Fibroblast of lung (primary cell): ENCODE results near the gene TAMALIN.

Experiments
- CTCF ChIP-seq, 2 donors: IDR thresholded peaks in 1 of 2; conservative IDR thresholded peaks in 1 of 2; 1 replicate in 1 of 2; 2 replicates in 1 of 2; pipeline ENCODE4 v1.5.1; 2011 to 2012; ENCODE audit warnings: low read length in 2 of 2, control low read depth in 1 of 2, inconsistent platforms in 1 of 2, low read depth in 1 of 2, mild to moderate bottlenecking in 1 of 2
- EZH2 ChIP-seq: IDR thresholded peaks from 2 replicates; pipeline ENCODE4 v1.5.1; 2012; ENCODE audit warnings: low read length, control low read depth, mild to moderate bottlenecking; ENCODE audit errors: missing control alignments

DNA sequence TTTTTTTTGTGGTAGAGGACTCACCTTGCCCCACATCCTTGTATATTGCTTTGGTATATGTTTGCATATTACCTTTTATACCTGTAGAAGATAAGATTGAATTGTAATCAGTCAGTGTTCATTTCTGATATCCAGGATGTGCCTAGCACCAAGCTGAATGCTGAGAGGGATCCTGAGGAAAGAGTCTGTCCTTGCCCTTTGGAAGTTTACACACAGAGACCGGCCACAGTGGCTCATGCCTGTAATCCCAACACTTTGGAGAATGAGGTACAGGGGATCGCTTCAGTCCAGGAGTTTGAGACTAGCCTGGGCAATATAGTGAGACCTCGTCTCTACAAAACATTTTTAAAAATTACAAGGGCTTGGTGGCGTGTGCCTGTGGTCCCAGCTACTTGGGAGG is 46.8 kb upstream of the TAMALIN start:
- TF ChIP-seq EZH2 (no peak), CTCF (conservative IDR thresholded peaks at IDR 0.05 in 1 of 2, IDR thresholded peaks at IDR 0.05 in 1 of 2; ENCODE audit: low read depth in 1 of 2, low read length in 2 of 2) (no peak)
